ENCODE results near the gene LALBA. TPM values are rescaled to one million over a fixed set of nuclear protein-coding genes. Genes with fewer than 3 reads are reported as not detected.

Gene LALBA
- total and polyA plus RNA-seq, 2 of the 13 experiments (the other 11 are each of a cell fraction or from before 2014, with no cell fraction given), result not detected

GRCh38 chr12:48572326-48572725 lies 2.5 kb upstream of the LALBA start:
- Histone ChIP-seq H3K36me3 (replicated peaks in 1 of 2; ENCODE audit: control insufficient read depth in 1 of 2, insufficient read depth in 2 of 2, low read length in 2 of 2) (no peaks in the 10 kb centered on the region), H3K79me2 (ENCODE audit: insufficient read depth, low read length) (no peaks in the 10 kb centered on the region), H3K27me3 (ENCODE audit: control insufficient read depth in 1 of 2, insufficient read depth in 2 of 2, low read length in 2 of 2) (peaks cover 2 to 10% of the 10 kb centered on the region in 2 experiments; a peak in 2 of 5 replicates), H2AFZ (ENCODE audit: low read length) (no peak overlapping the region), H3K4me3 (replicated peaks in 1 of 3; ENCODE audit: insufficient read depth in 1 of 3, low read depth in 2 of 3, low read length in 3 of 3) (no peak overlapping the region), H3K4me2 (ENCODE audit: low read depth, low read length) (no peak overlapping the region), H3K4me1 (ENCODE audit: insufficient read depth, low read length) (no peaks in the 10 kb centered on the region), H3K9me3 (ENCODE audit: low read length) (no peaks in the 10 kb centered on the region), H4K20me1 (ENCODE audit: insufficient read depth, low read length) (no peaks in the 10 kb centered on the region), H3K9ac (ENCODE audit: insufficient read depth, low read depth, low read length) (no peak overlapping the region), H3K27ac (ENCODE audit: extremely low read length, insufficient read depth, low read length) (no peak overlapping the region)
- CTCF ChIA-PET (ENCODE audit: low intra/inter-chr PET ratio, low total read pairs), result no interaction called here
- DNase-seq (ENCODE audit: low spot score) (no peak), FAIRE-seq (no peak), ATAC-seq (no peak)
- intact Hi-C loops (cut with micrococcal nuclease; ENCODE audit: unreplicated experiment) (no loop called here), in situ Hi-C loops (cut with HindIII; ENCODE audit: extremely low pct_ligation_motif_present, low pct_unique_long_range_greater_than_20kb) (no loop called here)
- 13% methylated on average over 5 of the region's 5 CpGs for WGBS (ENCODE audit: low lambda C conversion rate)
- BruUV-seq (replicated peaks), result no TSS peak
- TF ChIP-seq, protein P1, sequence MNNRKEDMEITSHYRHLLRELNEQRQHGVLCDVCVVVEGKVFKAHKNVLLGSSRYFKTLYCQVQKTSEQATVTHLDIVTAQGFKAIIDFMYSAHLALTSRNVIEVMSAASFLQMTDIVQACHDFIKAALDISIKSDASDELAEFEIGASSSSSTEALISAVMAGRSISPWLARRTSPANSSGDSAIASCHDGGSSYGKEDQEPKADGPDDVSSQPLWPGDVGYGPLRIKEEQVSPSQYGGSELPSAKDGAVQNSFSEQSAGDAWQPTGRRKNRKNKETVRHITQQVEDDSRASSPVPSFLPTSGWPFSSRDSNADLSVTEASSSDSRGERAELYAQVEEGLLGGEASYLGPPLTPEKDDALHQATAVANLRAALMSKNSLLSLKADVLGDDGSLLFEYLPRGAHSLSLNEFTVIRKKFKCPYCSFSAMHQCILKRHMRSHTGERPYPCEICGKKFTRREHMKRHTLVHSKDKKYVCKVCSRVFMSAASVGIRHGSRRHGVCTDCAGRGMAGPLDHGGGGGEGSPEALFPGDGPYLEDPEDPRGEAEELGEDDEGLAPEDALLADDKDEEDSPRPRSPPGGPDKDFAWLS (CRISPR knock-in tag; IDR thresholded peaks at IDR 0.05; ENCODE audit: borderline replicate concordance), result no peak
- TF ChIP-seq, protein P2, sequence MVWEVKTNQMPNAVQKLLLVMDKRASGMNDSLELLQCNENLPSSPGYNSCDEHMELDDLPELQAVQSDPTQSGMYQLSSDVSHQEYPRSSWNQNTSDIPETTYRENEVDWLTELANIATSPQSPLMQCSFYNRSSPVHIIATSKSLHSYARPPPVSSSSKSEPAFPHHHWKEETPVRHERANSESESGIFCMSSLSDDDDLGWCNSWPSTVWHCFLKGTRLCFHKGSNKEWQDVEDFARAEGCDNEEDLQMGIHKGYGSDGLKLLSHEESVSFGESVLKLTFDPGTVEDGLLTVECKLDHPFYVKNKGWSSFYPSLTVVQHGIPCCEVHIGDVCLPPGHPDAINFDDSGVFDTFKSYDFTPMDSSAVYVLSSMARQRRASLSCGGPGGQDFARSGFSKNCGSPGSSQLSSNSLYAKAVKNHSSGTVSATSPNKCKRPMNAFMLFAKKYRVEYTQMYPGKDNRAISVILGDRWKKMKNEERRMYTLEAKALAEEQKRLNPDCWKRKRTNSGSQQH (CRISPR knock-in tag; IDR thresholded peaks at IDR 0.05; ENCODE audit: low read depth), result no peak
- TF ChIP-seq, protein P3, sequence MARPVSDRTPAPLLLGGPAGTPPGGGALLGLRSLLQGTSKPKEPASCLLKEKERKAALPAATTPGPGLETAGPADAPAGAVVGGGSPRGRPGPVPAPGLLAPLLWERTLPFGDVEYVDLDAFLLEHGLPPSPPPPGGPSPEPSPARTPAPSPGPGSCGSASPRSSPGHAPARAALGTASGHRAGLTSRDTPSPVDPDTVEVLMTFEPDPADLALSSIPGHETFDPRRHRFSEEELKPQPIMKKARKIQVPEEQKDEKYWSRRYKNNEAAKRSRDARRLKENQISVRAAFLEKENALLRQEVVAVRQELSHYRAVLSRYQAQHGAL (CRISPR knock-in tag; IDR thresholded peaks at IDR 0.05; ENCODE audit: not compliant biosample characterization), result no peak
- TF ChIP-seq MBD4 (IDR thresholded peaks at IDR 0.05; ENCODE audit: borderline replicate concordance, low read length), result no peak
- no peak for TF ChIP-seq ZNF337 (CRISPR knock-in tag; IDR thresholded peaks at IDR 0.05; ENCODE audit: borderline replicate concordance, low read depth)
- TF ChIP-seq ZNF263 (CRISPR knock-in tag; IDR thresholded peaks at IDR 0.05), result no peak
- TF ChIP-seq, protein P4, sequence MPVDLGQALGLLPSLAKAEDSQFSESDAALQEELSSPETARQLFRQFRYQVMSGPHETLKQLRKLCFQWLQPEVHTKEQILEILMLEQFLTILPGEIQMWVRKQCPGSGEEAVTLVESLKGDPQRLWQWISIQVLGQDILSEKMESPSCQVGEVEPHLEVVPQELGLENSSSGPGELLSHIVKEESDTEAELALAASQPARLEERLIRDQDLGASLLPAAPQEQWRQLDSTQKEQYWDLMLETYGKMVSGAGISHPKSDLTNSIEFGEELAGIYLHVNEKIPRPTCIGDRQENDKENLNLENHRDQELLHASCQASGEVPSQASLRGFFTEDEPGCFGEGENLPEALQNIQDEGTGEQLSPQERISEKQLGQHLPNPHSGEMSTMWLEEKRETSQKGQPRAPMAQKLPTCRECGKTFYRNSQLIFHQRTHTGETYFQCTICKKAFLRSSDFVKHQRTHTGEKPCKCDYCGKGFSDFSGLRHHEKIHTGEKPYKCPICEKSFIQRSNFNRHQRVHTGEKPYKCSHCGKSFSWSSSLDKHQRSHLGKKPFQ (CRISPR knock-in tag; IDR thresholded peaks at IDR 0.05; ENCODE audit: insufficient replicate concordance), result no peak
- TF ChIP-seq SRSF9 (IDR thresholded peaks at IDR 0.05; ENCODE audit: borderline replicate concordance, insufficient read depth, low read depth, low read length, poor library complexity, severe bottlenecking), result no peak
- no peak for TF ChIP-seq KDM6A (CRISPR knock-in tag; IDR thresholded peaks at IDR 0.05; ENCODE audit: low read depth)
- no peak for TF ChIP-seq ZIK1 (CRISPR knock-in tag; IDR thresholded peaks at IDR 0.05; ENCODE audit: borderline replicate concordance, low read depth)
- TF ChIP-seq PATZ1 (CRISPR knock-in tag; IDR thresholded peaks at IDR 0.05), result no peak
- TF ChIP-seq, protein P5, sequence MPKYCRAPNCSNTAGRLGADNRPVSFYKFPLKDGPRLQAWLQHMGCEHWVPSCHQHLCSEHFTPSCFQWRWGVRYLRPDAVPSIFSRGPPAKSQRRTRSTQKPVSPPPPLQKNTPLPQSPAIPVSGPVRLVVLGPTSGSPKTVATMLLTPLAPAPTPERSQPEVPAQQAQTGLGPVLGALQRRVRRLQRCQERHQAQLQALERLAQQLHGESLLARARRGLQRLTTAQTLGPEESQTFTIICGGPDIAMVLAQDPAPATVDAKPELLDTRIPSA (CRISPR knock-in tag; IDR thresholded peaks at IDR 0.05; ENCODE audit: borderline replicate concordance), result no peak
- POLR2A ChIA-PET, result no interaction called here

All from HepG2 (cell line).